MM.1S (cell line): Measurements from ENCODE around the gene NEURL4.

Experiments used
- DNase-seq: peaks from one replicate; pipeline ENCODE4 v3.0.0-alpha.2; 2015
- H2AFZ ChIP-seq: fragments of 300-600 bp; sonication (generic); 2 replicates; pipeline ENCODE4 v1.6.0; 2016; ENCODE audit warnings: antibody characterized with exemption, low read length
- H3F3A ChIP-seq: fragments of 300-600 bp; sonication (generic); 2 replicates; pipeline ENCODE4 v1.6.1; 2016; ENCODE audit warnings: mild to moderate bottlenecking, antibody characterized with exemption, low read length, moderate library complexity, mixed read lengths; ENCODE audit not compliant: insufficient read depth
- H3K27ac ChIP-seq: fragments of 300-600 bp; sonication (generic); 2 replicates; pipeline ENCODE4 v1.5.1; 2016; ENCODE audit warnings: mild to moderate bottlenecking, low read length
- H3K27me3 ChIP-seq: fragments of 300-600 bp; sonication (generic); replicated peaks from 2 replicates; pipeline ENCODE4 v1.6.0; 2016; ENCODE audit warnings: low read length; ENCODE audit not compliant: insufficient read depth
- H3K36me3 ChIP-seq: fragments of 300-600 bp; sonication (generic); replicated peaks from 2 replicates; pipeline ENCODE4 v1.6.1; 2016; ENCODE audit warnings: mild to moderate bottlenecking, low read length, mixed read lengths; ENCODE audit not compliant: insufficient read depth
- H3K4me1 ChIP-seq: fragments of 300-600 bp; sonication (generic); 2 replicates; pipeline ENCODE4 v1.6.1; 2016; ENCODE audit warnings: low read length, mixed read lengths
- H3K4me2 ChIP-seq: fragments of 300-600 bp; sonication (generic); 2 replicates; pipeline ENCODE4 v1.6.0; 2016; ENCODE audit warnings: low read depth, low read length
- H3K4me3 ChIP-seq: fragments of 300-600 bp; sonication (generic); 2 replicates; pipeline ENCODE4 v1.5.1; 2016; ENCODE audit warnings: low read length, mixed read lengths
- H3K79me2 ChIP-seq: fragments of 300-600 bp; sonication (generic); 2 replicates; pipeline ENCODE4 v1.6.1; 2016; ENCODE audit warnings: mixed run types, low read length, mixed read lengths
- H3K9ac ChIP-seq: fragments of 300-600 bp; sonication (generic); 2 replicates; pipeline ENCODE4 v1.6.1; 2016; ENCODE audit warnings: low read length, mixed read lengths
- H3K9me2 ChIP-seq: fragments of 300-600 bp; sonication (generic); replicated peaks from 2 replicates; pipeline ENCODE4 v1.6.1; 2016; ENCODE audit warnings: mild to moderate bottlenecking, low read length, mixed read lengths; ENCODE audit not compliant: insufficient read depth
- H3K9me3 ChIP-seq: fragments of 300-600 bp; sonication (generic); replicated peaks from 2 replicates; pipeline ENCODE4 v1.6.1; 2016; ENCODE audit warnings: mild to moderate bottlenecking, low read length, mixed read lengths; ENCODE audit not compliant: insufficient read depth
- H4K20me1 ChIP-seq: fragments of 300-600 bp; sonication (generic); 2 replicates; pipeline ENCODE4 v1.6.1; 2016; ENCODE audit warnings: mild to moderate bottlenecking, low read length, moderate library complexity, mixed read lengths; ENCODE audit not compliant: insufficient read depth
- CTCF ChIP-seq: fragments of 300-600 bp; sonication (generic); IDR thresholded peaks from 2 replicates; pipeline ENCODE4 v1.5.1; 2016; ENCODE audit warnings: antibody characterized with exemption, low read length, mixed read lengths
- EZH2 ChIP-seq: fragments of 300-600 bp; sonication (generic); optimal IDR thresholded peaks from 2 replicates; pipeline ENCODE3; 2017; ENCODE audit warnings: low read depth, mild to moderate bottlenecking, antibody characterized with exemption, low read length, mixed read lengths
- EZH2phosphoT487 ChIP-seq: fragments of 300-600 bp; sonication (generic); IDR thresholded peaks from 2 replicates; pipeline ENCODE4 v1.6.1; 2018; ENCODE audit warnings: antibody characterized with exemption, low read length

NEURL4 gene

DNA sequence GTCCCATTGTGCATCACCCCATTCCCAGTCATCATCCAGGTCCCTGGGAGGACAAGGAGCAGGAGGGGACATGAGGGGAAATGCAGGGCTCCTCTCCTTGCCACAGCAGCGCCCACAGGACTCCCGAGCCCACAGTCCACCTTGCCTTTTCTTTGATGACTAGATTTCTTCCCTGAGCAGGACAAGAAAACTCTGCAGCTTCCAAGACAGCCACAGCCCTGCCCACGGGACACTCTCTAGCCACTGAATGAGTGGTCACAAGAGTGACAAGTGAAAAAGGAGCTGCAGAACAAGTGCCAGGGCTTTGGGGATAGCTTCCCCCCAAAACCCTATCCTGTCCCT, 4.7 kb downstream of the NEURL4 start:
- Histone ChIP-seq H3K27ac (no peak overlapping the region), H2AFZ (no peak overlapping the region), H3K4me3 (no peak overlapping the region), H3K4me2 (no peak overlapping the region), H3K9me2 (no peaks in the 10 kb centered on the region), H3K36me3 (no peaks in the 10 kb centered on the region), H3F3A (no peaks in the 10 kb centered on the region; the same call in 1 of the 2 replicates), H4K20me1 (no peaks in the 10 kb centered on the region), H3K9me3 (no peaks in the 10 kb centered on the region), H3K27me3 (no peaks in the 10 kb centered on the region), H3K4me1 (peaks cover 6% of the 10 kb centered on the region; the same call in 1 of the 2 replicates), H3K9ac (no peak overlapping the region), H3K79me2 (peaks cover 18% of the 10 kb centered on the region)
- no peak for TF ChIP-seq EZH2phosphoT487
- no peak for TF ChIP-seq CTCF
- TF ChIP-seq EZH2 = no peak
- DNase-seq = no peak

DNA sequence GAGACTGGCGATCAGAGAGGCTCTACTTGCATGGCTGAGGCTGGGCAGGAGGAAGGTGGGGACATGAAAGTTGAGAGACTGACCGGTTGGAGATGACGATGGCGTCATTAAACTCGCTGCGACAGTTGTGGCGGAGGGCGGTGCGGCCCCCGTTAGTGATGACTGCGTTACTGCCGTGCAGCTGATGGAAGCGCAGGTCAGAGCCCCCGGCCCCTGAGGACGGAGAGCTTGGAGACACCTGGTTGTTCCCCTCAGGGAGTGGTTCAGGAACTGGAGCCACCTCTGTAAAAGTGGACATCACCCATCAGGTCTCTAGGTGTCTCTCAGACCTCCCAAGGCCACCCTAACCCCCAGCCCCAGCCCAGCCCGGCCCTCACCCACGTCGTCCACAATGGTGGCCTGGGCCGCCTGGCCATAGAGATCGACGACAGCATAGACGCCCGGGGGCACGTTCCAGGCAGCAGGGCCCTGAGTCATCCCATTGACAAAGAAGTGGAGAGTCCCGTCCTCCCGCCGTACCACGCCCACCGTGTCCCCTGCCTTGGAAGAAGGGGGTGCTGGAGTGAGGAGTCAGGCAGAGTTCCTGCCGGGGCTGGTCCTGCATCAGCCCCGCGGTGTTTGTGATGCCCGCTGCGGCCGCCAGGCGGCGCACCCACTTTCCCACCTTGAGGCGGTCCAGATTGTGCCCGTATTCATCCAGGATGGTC, 5.3 kb downstream of the NEURL4 start:
- Histone ChIP-seq H3K4me1 (peaks cover 6% of the 10 kb centered on the region; the same call in 1 of the 2 replicates), H2AFZ (no peak overlapping the region), H3K36me3 (no peaks in the 10 kb centered on the region), H3K4me3 (no peak overlapping the region), H3K9ac (no peak overlapping the region), H3K9me3 (no peaks in the 10 kb centered on the region), H4K20me1 (no peaks in the 10 kb centered on the region), H3K27me3 (no peaks in the 10 kb centered on the region), H3F3A (no peaks in the 10 kb centered on the region; the same call in 1 of the 2 replicates), H3K4me2 (no peak overlapping the region), H3K79me2 (peaks cover 17% of the 10 kb centered on the region), H3K27ac (no peak overlapping the region), H3K9me2 (no peaks in the 10 kb centered on the region)
- peak; percentile 54 for TF ChIP-seq CTCF
- no peak for TF ChIP-seq EZH2
- no peak for DNase-seq

- Histone ChIP-seq H4K20me1 (no peaks in the 10 kb centered on the region), H3F3A (no peaks in the 10 kb centered on the region), H2AFZ (no peak overlapping the region), H3K4me1 (no peaks in the 10 kb centered on the region), H3K4me2 (no peak overlapping the region), H3K9me3 (no peaks in the 10 kb centered on the region), H3K27me3 (no peaks in the 10 kb centered on the region), H3K9me2 (no peaks in the 10 kb centered on the region), H3K27ac (no peak overlapping the region), H3K36me3 (no peaks in the 10 kb centered on the region), H3K4me3 (no peak overlapping the region), H3K79me2 (peaks cover 5% of the 10 kb centered on the region), H3K9ac (no peak overlapping the region)
- no peak for DNase-seq
- no peak for TF ChIP-seq CTCF
- TF ChIP-seq EZH2 = no peak
- TF ChIP-seq EZH2phosphoT487 = no peak
These were observed 6.5 kb downstream of the NEURL4 start for GRCh38 chr17:7322520-7323194.
